Prostate gland (tissue), 2 donors: Measurements from ENCODE around the gene TPPP. TPM values are rescaled to one million over a fixed set of nuclear protein-coding genes. Genes with fewer than 3 reads are reported as not detected.

Source experiments
- DNase-seq: peaks from one replicate; pipeline ENCODE4 v3.0.0-alpha.2; 2019; ENCODE audit warnings: low spot score
- H3K27ac ChIP-seq, 2 donors: fragments of 200-600 bp; sonication (generic); 2 replicates each; pipeline ENCODE4 v1.5.1; 2017 to 2019
- H3K27me3 ChIP-seq: fragments of 200-600 bp; sonication (generic); replicated peaks from 2 replicates; pipeline ENCODE4 v1.5.1; 2019; ENCODE audit not compliant: insufficient read depth
- H3K36me3 ChIP-seq, 2 donors: fragments of 200-600 bp; sonication (generic); 1 replicate in 1 of 2; 2 replicates in 1 of 2; pipeline versions ENCODE4 v1.5.1 to v1.8.1; 2017 to 2019
- H3K4me1 ChIP-seq: fragments of 200-600 bp; sonication (generic); replicated peaks from 2 replicates; pipeline ENCODE4 v1.5.1; 2019
- H3K4me3 ChIP-seq, 2 donors: fragments of 200-600 bp; sonication (generic); 2 replicates each; pipeline ENCODE4 v1.5.1; 2017 to 2019
- H3K9me3 ChIP-seq: fragments of 200-600 bp; sonication (generic); 2 replicates; pipeline ENCODE4 v1.5.1; 2017
- POLR2A ChIP-seq: fragments of 450-650 bp; IDR thresholded peaks from one replicate; pipeline ENCODE4 v1.6.1; 2016; ENCODE audit warnings: antibody characterized with exemption, mild to moderate bottlenecking
- POLR2AphosphoS5 ChIP-seq: sonication (generic); formaldehyde crosslinking; IDR thresholded peaks from one replicate; pipeline ENCODE4 v1.6.1; 2017; ENCODE audit warnings: antibody characterized with exemption
- WGBS: methylation state at CpG from one replicate; pipeline ENCODE4 v1.1.5; 2018; 5-methylcytosine and 5-hydroxymethylcytosine counted together
- intact Hi-C: fragments of 100-400 bp; cut with DNase I; formaldehyde crosslinking; loops from one replicate; pipeline ENCODE4 v1.14.2; 2022
- total RNA-seq, 2 donors: library from RNA; depleted of rRNA; stranded (reverse); fragments of >200 nt; gene quantifications; one replicate each; pipeline ENCODE4 v1.1.0, GENCODE V29; 2016
- TF ChIP-seq, protein P1 (sequence below), 4 experiments: fragments of 200-600 bp in 2 of 4; fragments of 450-650 bp in 2 of 4; sonication (generic) in 2 of 4; IDR thresholded peaks; 1 replicate in 3 of 4; 2 replicates in 1 of 4; pipeline ENCODE4 v1.5.1; 2016 to 2019; ENCODE audit warnings: antibody characterized with exemption in 4 of 4, mild to moderate bottlenecking in 2 of 4, moderate library complexity in 2 of 4

TPPP gene
- total RNA-seq, 2 donors from 2014 or later, result 2.3 to 6.9 TPM

DNA sequence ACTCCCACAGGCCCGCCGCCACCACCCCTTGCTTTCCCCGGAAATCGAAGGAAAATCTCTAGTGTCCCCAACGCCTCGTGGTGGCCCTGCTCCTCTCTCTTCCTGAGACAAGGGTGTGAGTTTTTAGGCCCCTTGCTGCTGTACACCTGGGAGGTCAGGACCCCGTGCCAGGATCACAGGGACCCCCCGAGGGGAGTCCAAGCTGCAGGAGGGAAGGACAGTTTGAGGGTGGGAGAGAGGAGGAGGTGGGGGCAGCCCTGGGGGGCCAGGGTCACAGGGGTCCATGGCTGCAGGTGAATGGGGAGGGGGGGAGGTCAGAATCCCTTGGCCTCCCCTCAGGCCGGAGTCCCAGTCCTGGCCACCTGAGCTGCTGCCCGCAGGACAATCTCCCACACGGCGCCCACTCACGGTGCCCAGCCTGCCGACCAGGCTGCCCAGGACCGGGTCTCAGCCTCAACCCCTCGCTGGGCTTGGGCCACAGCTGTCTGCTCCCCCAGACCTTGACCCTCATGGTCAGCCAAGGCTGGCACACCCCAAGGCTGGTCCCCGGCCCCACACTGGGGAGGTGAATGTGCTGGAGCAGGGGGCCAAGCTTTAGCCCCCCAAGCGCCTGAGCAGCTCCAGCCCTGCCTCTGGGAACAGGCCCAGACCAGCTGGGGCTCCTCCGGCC, 19.9 kb downstream of the TPPP start:
- intact Hi-C loops, result no loop called here
- Histone ChIP-seq H3K27ac (no peak overlapping the region), H3K36me3 (no peaks in the 10 kb centered on the region), H3K4me1 (peaks cover 16% of the 10 kb centered on the region), H3K27me3 (peaks cover 7% of the 10 kb centered on the region), H3K9me3 (no peaks in the 10 kb centered on the region), H3K4me3 (no peak overlapping the region)
- DNase-seq, result no peak
- no peak for TF ChIP-seq POLR2A
- TF ChIP-seq POLR2AphosphoS5, result no peak
- TF ChIP-seq, protein P1, sequence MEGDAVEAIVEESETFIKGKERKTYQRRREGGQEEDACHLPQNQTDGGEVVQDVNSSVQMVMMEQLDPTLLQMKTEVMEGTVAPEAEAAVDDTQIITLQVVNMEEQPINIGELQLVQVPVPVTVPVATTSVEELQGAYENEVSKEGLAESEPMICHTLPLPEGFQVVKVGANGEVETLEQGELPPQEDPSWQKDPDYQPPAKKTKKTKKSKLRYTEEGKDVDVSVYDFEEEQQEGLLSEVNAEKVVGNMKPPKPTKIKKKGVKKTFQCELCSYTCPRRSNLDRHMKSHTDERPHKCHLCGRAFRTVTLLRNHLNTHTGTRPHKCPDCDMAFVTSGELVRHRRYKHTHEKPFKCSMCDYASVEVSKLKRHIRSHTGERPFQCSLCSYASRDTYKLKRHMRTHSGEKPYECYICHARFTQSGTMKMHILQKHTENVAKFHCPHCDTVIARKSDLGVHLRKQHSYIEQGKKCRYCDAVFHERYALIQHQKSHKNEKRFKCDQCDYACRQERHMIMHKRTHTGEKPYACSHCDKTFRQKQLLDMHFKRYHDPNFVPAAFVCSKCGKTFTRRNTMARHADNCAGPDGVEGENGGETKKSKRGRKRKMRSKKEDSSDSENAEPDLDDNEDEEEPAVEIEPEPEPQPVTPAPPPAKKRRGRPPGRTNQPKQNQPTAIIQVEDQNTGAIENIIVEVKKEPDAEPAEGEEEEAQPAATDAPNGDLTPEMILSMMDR (IDR thresholded peaks at IDR 0.05), result no peak
- 36% methylated on average over 16 of the region's 19 CpGs for WGBS

DNA sequence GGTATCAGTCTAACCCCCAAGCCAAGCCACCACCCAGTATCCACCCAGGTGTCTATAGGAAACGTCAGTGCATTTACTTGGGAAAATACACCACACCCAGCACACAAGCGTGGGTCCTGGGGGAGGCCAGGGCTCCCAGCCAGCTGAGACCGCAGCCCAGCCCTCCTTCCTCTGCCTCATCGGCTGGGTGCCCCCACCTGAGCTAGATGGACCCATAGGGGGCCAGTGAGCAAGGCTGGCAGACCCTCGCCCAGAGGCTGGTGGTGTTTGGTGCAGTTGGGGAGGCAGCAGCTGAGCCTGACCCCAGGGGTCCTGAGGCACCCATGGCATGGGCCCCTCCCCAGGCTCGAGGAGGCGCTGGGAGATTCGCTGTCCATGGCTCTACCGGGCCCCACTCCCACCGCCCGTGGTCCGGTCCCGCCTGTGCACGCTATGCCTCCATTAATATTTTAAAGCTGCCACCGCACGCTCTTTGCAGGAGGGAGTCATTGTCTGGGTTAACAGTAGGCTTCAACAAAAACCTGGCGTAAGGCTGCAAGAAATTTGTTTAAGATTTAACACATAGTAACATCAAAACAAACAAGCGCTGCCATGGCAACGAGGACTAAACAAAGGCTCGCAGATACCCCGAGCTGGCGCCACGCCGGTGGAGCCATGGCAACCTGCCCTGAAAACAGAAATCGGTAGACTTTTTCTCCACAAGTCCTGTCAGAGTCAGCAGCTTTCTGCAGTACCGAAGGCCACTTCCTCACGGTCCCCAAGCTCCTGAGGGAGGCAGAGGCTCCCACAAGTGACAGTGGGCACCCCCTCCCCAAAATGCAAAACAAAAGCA, 20.6 kb downstream of the TPPP start:
- Histone ChIP-seq H3K4me3 (no peak overlapping the region), H3K4me1 (peaks cover 16% of the 10 kb centered on the region)

DNA sequence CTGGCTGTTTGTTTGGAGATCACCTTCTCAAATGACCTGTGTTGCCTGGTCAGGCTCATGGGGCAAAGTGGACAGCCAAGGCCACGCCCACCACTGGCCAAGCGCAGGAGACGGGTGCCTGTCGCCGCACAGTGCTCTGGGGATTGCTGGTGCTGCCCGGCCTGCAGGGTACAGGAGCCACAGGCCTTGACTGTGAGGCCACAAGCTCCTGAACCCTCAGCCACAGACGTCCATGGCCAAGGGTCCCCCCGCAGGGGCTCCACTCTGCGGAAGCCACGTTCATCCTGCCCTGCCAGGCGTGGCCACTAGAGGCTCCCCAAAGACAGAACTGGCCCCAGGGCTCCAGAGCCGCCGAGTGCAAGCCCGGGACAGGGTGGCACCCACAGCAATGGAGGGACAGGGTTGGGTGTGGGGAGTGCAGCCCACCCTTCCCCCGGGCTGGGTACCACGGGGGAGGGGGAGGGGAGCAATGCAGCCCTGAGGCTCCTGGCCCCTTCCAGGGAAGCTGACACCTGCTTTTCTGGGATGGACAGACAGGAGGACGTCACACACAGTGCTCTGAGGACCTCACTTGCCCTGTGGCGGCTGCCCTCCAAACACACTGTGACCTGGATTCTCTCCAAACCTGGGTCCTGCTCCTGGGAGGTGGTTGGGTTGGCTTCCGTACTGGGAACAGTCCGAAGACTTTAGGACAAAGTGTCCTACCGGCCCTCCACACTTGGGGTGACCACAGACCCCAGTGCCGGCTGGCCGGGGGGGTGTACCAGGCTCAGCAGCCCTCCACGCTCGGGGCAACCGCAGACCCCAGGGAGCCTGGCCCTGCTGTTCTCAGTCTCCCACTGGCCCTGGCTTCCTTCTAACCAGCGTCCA, 21.5 kb downstream of the TPPP start:
- no peak overlapping the region for H3K27ac ChIP-seq
- peaks cover 7% of the 10 kb centered on the region for H3K27me3 ChIP-seq
- peaks cover 16% of the 10 kb centered on the region for H3K4me1 ChIP-seq
- H3K36me3 ChIP-seq, result no peaks in the 10 kb centered on the region
- H3K9me3 ChIP-seq, result no peaks in the 10 kb centered on the region
- WGBS, result 15% methylated on average over 17 of the region's 27 CpGs
- DNase-seq, result peak; percentile 51
- TF ChIP-seq POLR2A (no peak), POLR2AphosphoS5 (peak; percentile 21)
- TF ChIP-seq, protein P1 (IDR thresholded peaks at IDR 0.05), result peak; percentile 73 to 92 (median 84)
- intact Hi-C loops, result loop anchor here (2.0 kb wide), 1 partner anchor 231 kb away; no protein-coding TSS in a partner anchor
- H3K4me3 ChIP-seq, result no peak overlapping the region

More for the DNA sequence above, 20.6 kb downstream of the TPPP start:
- Histone ChIP-seq H3K27me3 (peaks cover 7% of the 10 kb centered on the region), H3K9me3 (no peaks in the 10 kb centered on the region), H3K27ac (no peak overlapping the region), H3K36me3 (no peaks in the 10 kb centered on the region)
- DNase-seq, result no peak
- intact Hi-C loops, result no loop called here
- 6% methylated on average over 27 of the region's 27 CpGs for WGBS
- TF ChIP-seq POLR2A, result no peak
- TF ChIP-seq, protein P1 (IDR thresholded peaks at IDR 0.05), result no peak
- TF ChIP-seq POLR2AphosphoS5, result no peak

DNA sequence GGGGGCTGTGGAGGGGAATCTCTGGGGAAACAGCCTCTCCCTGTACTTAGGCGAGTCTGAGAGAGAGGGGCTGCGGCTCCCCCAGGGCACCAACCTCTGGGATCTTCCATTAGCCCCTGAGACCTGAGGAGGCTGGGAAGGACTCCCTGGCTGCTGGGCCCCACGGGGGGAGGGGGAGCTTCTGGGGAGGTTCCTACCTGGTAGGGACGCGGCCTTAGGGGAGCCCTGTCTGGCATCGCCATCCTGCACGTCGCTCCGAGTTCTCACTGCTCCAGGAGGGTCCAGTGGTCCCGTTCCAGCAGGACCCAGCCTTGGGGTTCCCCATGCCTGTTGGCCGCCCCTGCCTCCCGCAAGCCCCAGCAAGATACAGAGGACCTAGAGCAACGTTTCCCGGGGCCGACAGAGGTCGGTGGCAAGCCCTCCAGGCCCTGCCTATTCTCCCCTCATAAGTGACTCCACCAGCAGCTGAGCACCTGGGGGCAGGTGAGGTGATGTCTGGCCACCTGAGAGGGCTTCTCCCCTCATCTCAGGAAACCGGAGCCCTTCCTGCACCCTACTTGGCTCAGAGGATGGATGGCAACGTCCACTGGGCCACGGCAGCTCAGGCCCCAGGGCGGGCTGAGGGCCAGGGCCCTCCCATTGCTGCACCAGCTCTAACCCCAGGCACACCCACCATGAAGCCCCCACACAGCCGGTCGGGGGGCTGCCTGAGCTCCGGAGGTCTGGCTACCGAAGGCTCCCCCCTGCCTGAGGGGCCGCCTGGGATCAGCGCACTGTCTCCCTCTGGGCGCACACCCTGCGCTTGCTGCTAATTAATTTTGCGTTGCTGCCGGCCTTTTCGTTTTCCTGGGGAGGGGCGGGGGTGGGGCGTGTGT, 22.5 kb downstream of the TPPP start:
- Histone ChIP-seq H3K27ac (no peak overlapping the region), H3K36me3 (no peaks in the 10 kb centered on the region), H3K27me3 (peaks cover 7% of the 10 kb centered on the region), H3K9me3 (no peaks in the 10 kb centered on the region), H3K4me1 (peaks cover 16% of the 10 kb centered on the region), H3K4me3 (no peak overlapping the region)
- no peak for DNase-seq
- intact Hi-C loops, result loop anchor here (2.0 kb wide), 1 partner anchor 232 kb away; no protein-coding TSS in a partner anchor
- 64% methylated on average over 18 of the region's 33 CpGs for WGBS
- TF ChIP-seq POLR2A (no peak), POLR2AphosphoS5 (no peak)
- TF ChIP-seq, protein P1 (IDR thresholded peaks at IDR 0.05), result no peak
